ENCODE results near the gene ABCA7. TPM values are rescaled to one million over a fixed set of nuclear protein-coding genes. Genes with fewer than 3 reads are reported as not detected.

ABCA7 gene
- total RNA-seq, 1 experiment from 2014 or later = 40.3 TPM

- TF ChIP-seq ZBTB21 (CRISPR knock-in tag; IDR thresholded peaks at IDR 0.05; ENCODE audit: borderline replicate concordance) = no peak
- TF ChIP-seq, protein P1, sequence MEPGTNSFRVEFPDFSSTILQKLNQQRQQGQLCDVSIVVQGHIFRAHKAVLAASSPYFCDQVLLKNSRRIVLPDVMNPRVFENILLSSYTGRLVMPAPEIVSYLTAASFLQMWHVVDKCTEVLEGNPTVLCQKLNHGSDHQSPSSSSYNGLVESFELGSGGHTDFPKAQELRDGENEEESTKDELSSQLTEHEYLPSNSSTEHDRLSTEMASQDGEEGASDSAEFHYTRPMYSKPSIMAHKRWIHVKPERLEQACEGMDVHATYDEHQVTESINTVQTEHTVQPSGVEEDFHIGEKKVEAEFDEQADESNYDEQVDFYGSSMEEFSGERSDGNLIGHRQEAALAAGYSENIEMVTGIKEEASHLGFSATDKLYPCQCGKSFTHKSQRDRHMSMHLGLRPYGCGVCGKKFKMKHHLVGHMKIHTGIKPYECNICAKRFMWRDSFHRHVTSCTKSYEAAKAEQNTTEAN (CRISPR knock-in tag; IDR thresholded peaks at IDR 0.05) = no peak
- TF ChIP-seq, protein P2, sequence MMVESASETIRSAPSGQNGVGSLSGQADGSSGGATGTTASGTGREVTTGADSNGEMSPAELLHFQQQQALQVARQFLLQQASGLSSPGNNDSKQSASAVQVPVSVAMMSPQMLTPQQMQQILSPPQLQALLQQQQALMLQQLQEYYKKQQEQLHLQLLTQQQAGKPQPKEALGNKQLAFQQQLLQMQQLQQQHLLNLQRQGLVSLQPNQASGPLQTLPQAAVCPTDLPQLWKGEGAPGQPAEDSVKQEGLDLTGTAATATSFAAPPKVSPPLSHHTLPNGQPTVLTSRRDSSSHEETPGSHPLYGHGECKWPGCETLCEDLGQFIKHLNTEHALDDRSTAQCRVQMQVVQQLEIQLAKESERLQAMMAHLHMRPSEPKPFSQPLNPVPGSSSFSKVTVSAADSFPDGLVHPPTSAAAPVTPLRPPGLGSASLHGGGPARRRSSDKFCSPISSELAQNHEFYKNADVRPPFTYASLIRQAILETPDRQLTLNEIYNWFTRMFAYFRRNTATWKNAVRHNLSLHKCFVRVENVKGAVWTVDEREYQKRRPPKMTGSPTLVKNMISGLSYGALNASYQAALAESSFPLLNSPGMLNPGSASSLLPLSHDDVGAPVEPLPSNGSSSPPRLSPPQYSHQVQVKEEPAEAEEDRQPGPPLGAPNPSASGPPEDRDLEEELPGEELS (CRISPR knock-in tag; IDR thresholded peaks at IDR 0.05) = no peak
- TF ChIP-seq USF1 (CRISPR knock-in tag; IDR thresholded peaks at IDR 0.05) = no peak
- no peak for TF ChIP-seq SOX15 (CRISPR knock-in tag; IDR thresholded peaks at IDR 0.05)
- no peak for TF ChIP-seq MLX (CRISPR knock-in tag; IDR thresholded peaks at IDR 0.05)
Measured at GRCh38 chr19:1003283-1003682, 36.6 kb upstream of the ABCA7 start (continued).

- DNase-seq (ENCODE audit: low spot score) (no peak), ATAC-seq (no peak)
- TF ChIP-seq FOXK1 (CRISPR knock-in tag; IDR thresholded peaks at IDR 0.05) (no peak), ATF6 (CRISPR knock-in tag; IDR thresholded peaks at IDR 0.05) (no peak), IRF2 (CRISPR knock-in tag; IDR thresholded peaks at IDR 0.05; ENCODE audit: borderline replicate concordance, low read depth) (no peak), TEAD1 (CRISPR knock-in tag; IDR thresholded peaks at IDR 0.05) (no peak), KAT7 (CRISPR knock-in tag; IDR thresholded peaks at IDR 0.05; ENCODE audit: borderline replicate concordance) (no peak), ZNF396 (CRISPR knock-in tag; IDR thresholded peaks at IDR 0.05; ENCODE audit: borderline replicate concordance) (no peak), STAT6 (CRISPR knock-in tag; conservative IDR thresholded peaks at IDR 0.05; ENCODE audit: low read depth) (no peak), ATF3 (CRISPR knock-in tag; conservative IDR thresholded peaks at IDR 0.05) (no peak), ZNF263 (CRISPR knock-in tag; IDR thresholded peaks at IDR 0.05; ENCODE audit: low read depth) (no peak), ZNF281 (CRISPR knock-in tag; IDR thresholded peaks at IDR 0.05) (no peak)
- TF ChIP-seq, protein P3, sequence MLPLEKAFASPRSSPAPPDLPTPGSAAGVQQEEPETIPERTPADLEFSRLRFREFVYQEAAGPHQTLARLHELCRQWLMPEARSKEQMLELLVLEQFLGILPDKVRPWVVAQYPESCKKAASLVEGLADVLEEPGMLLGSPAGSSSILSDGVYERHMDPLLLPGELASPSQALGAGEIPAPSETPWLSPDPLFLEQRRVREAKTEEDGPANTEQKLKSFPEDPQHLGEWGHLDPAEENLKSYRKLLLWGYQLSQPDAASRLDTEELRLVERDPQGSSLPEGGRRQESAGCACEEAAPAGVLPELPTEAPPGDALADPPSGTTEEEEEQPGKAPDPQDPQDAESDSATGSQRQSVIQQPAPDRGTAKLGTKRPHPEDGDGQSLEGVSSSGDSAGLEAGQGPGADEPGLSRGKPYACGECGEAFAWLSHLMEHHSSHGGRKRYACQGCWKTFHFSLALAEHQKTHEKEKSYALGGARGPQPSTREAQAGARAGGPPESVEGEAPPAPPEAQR (CRISPR knock-in tag; IDR thresholded peaks at IDR 0.05) = no peak
- TF ChIP-seq, protein P2 (CRISPR knock-in tag; IDR thresholded peaks at IDR 0.05) = no peak
- POLR2A ChIA-PET = interaction anchor here (0.5 to 1.7 kb wide), 5 partner anchors 8 to 58 kb away, joined by 3 to 6 read pairs (median 4); no protein-coding TSS in a partner anchor
- peaks cover 21% of the 10 kb centered on the region for H3K27me3 Mint-ChIP-seq (ENCODE audit: low read depth)
- H3K4me1 Mint-ChIP-seq = no peaks in the 10 kb centered on the region
- 0 out of 2 replicates have a peak, but pooled peaks cover 7% of the 10 kb centered on the region for H3K36me3 Mint-ChIP-seq
- CTCF ChIA-PET = interaction anchor here (0.9 to 1.6 kb wide), 6 partner anchors 9 to 221 kb away, joined by 3 to 7 read pairs (median 4); no protein-coding TSS in a partner anchor
- no peak overlapping the region for H3K4me3 Mint-ChIP-seq
- H3K27ac Mint-ChIP-seq = no peak overlapping the region
- no peaks in the 10 kb centered on the region for H3K9me3 Mint-ChIP-seq
Measured at GRCh38 chr19:1004204-1004802, 35.6 kb upstream of the ABCA7 start.
